Endothelial cell of umbilical vein (primary cell): Measurements from ENCODE around the gene COMMD10. TPM values are rescaled to one million over a fixed set of nuclear protein-coding genes. Genes with fewer than 3 reads are reported as not detected.

ENCODE experiments used
- BruUV-seq: library from RNA; stranded (reverse); fragments of 400-500 nt; replicated peaks from 2 replicates; lab custom pipeline; 2021; lab: Mats Ljungman, UMichigan
- CTCF ChIA-PET: fragments of 300-600, 350-600 bp; sonication (Branson Sonifier 250); formaldehyde crosslinking; loops from one replicate; lab custom pipeline; 2021; ENCODE audit warnings: antibody characterized with exemption, inconsistent platforms; lab: Charles Lee
- POLR2A ChIA-PET: fragments of 300-600, 350-600 bp; sonication (Branson Sonifier 250); formaldehyde crosslinking; loops from one replicate; lab custom pipeline; 2021; ENCODE audit warnings: antibody characterized with exemption, inconsistent platforms; lab: Charles Lee
- DNase-seq: peaks from one replicate; pipeline ENCODE4 v3.0.0-alpha.2; 2011; ENCODE audit warnings: low read depth, low spot score
- FAIRE-seq: peaks from 2 replicates; lab custom pipeline; 2011; peaks lifted over from hg19 to GRCh38; lab: Jason Lieb, UNC
- H2AFZ ChIP-seq: 2 replicates; pipeline ENCODE4 v1.6.0; 2012; ENCODE audit warnings: low read depth, low read length, control low read depth, inconsistent platforms
- H3K27ac ChIP-seq: 2 replicates; pipeline ENCODE4 v1.5.1; 2011; ENCODE audit warnings: low read depth, mild to moderate bottlenecking, control low read depth, low read length, moderate library complexity; ENCODE audit not compliant: insufficient read depth
- H3K27me3 ChIP-seq, 2 experiments: 2 replicates each; pipeline versions ENCODE4 v1.6.0 to v1.6.1; 2011; ENCODE audit warnings: low read length in 2 of 2, mixed read lengths in 1 of 2; ENCODE audit not compliant: control insufficient read depth in 2 of 2, insufficient read depth in 2 of 2
- H3K36me3 ChIP-seq, 2 experiments: 2 replicates in 1 of 2; 3 replicates in 1 of 2; pipeline ENCODE4 v1.5.1; 2011; ENCODE audit warnings: low read length in 2 of 2, mild to moderate bottlenecking in 1 of 2, moderate library complexity in 1 of 2; ENCODE audit not compliant: control insufficient read depth in 2 of 2, insufficient read depth in 2 of 2; ENCODE audit errors: extremely low read depth in 1 of 2
- H3K4me1 ChIP-seq: 3 replicates; pipeline ENCODE4 v1.5.1; 2011; ENCODE audit warnings: mild to moderate bottlenecking, low read length; ENCODE audit not compliant: control insufficient read depth, insufficient read depth; ENCODE audit errors: extremely low read depth
- H3K4me2 ChIP-seq: 2 replicates; pipeline ENCODE4 v1.6.1; 2011; ENCODE audit warnings: low read length, control low read depth, mixed read lengths; ENCODE audit not compliant: insufficient read depth
- H3K4me3 ChIP-seq, 3 experiments: fragments of 200-600 bp in 1 of 3; sonication (generic), shearing (Covaris generic) in 1 of 3; replicated peaks in 1 of 3; 2 replicates each; pipeline ENCODE4 v1.5.1; 2011 to 2016; ENCODE audit warnings: control low read depth in 3 of 3, low read length in 3 of 3, mild to moderate bottlenecking in 2 of 3, inconsistent platforms in 1 of 3, low read depth in 1 of 3, moderate library complexity in 1 of 3; ENCODE audit not compliant: insufficient read depth in 1 of 3
- H3K79me2 ChIP-seq: 2 replicates; pipeline ENCODE4 v1.6.0; 2012; ENCODE audit warnings: low read length, inconsistent platforms; ENCODE audit not compliant: control insufficient read depth, insufficient read depth
- H3K9ac ChIP-seq: replicated peaks from 2 replicates; pipeline ENCODE3; 2011; ENCODE audit warnings: low read length, control low read depth; ENCODE audit not compliant: insufficient read depth; ENCODE audit errors: extremely low read depth
- H3K9me1 ChIP-seq: replicated peaks from 3 replicates; pipeline ENCODE4 v1.6.0; 2011; ENCODE audit warnings: mild to moderate bottlenecking, low read length; ENCODE audit not compliant: control insufficient read depth, insufficient read depth; ENCODE audit errors: extremely low read depth
- H3K9me3 ChIP-seq: replicated peaks from 2 replicates; pipeline ENCODE4 v1.5.1; 2012; ENCODE audit warnings: low read length, inconsistent platforms; ENCODE audit not compliant: control insufficient read depth, insufficient read depth
- H4K20me1 ChIP-seq: replicated peaks from 2 replicates; pipeline ENCODE3; 2011; ENCODE audit warnings: mild to moderate bottlenecking, low read length; ENCODE audit not compliant: control insufficient read depth, insufficient read depth; ENCODE audit errors: extremely low read depth
- CTCF ChIP-seq, 2 donors: IDR thresholded peaks; 1 replicate in 1 of 2; 2 replicates in 1 of 2; pipeline ENCODE4 v1.5.1; 2011; ENCODE audit warnings: low read length in 2 of 2, mild to moderate bottlenecking in 2 of 2, moderate library complexity in 2 of 2, control low read depth in 1 of 2, inconsistent platforms in 1 of 2, low read depth in 1 of 2; ENCODE audit not compliant: insufficient read depth in 1 of 2; ENCODE audit errors: extremely low read depth in 1 of 2
- EZH2 ChIP-seq: IDR thresholded peaks from 2 replicates; pipeline ENCODE4 v1.6.1; 2012; ENCODE audit warnings: borderline replicate concordance, low read depth, mild to moderate bottlenecking, moderate library complexity, low read length, inconsistent platforms; ENCODE audit not compliant: severe bottlenecking
- FOS ChIP-seq: IDR thresholded peaks from 2 replicates; pipeline ENCODE4 v1.6.1; 2011; ENCODE audit warnings: mild to moderate bottlenecking, low read length, moderate library complexity, borderline replicate concordance; ENCODE audit not compliant: insufficient read depth
- GATA2 ChIP-seq: IDR thresholded peaks from 2 replicates; pipeline ENCODE4 v1.7.0; 2011; ENCODE audit warnings: low read depth, mild to moderate bottlenecking, moderate library complexity, mixed read lengths, low read length; ENCODE audit not compliant: insufficient read length, insufficient read depth
- JUN ChIP-seq: IDR thresholded peaks from 2 replicates; pipeline ENCODE4 v1.6.1; 2011; ENCODE audit warnings: borderline replicate concordance, low read depth; ENCODE audit not compliant: insufficient read length, insufficient read depth
- MAX ChIP-seq: IDR thresholded peaks from 2 replicates; pipeline ENCODE4 v1.6.1; 2011; ENCODE audit not compliant: insufficient read depth, insufficient read length
- MYC ChIP-seq: IDR thresholded peaks from one replicate; pipeline ENCODE4 v1.6.1; 2011; ENCODE audit warnings: mild to moderate bottlenecking, low read depth, low read length
- POLR2A ChIP-seq: IDR thresholded peaks from 2 replicates; pipeline ENCODE4 v1.6.1; 2012; ENCODE audit warnings: low read depth, mild to moderate bottlenecking, control low read depth, low read length
- dilution Hi-C: fragments of 300-500 bp; cut with MboI; formaldehyde crosslinking; loops from one replicate; pipeline ENCODE4 v1.15.0; 2019; ENCODE audit warnings: low sequenced_read_pairs; ENCODE audit not compliant: extremely low pct_ligation_motif_present
- intact Hi-C: fragments of 100-400 bp; cut with micrococcal nuclease; formaldehyde crosslinking; loops from one replicate; pipeline ENCODE4 v1.10.0; 2022
- polyA plus RNA-seq, 4 experiments: library from polyadenylated mRNA; depleted of rRNA in 3 of 4; stranded (reverse) in 3 of 4; unstranded in 1 of 4; fragments of >200 nt; gene quantifications; 2 replicates each; pipeline versions ENCODE4 v1.2.1 to v1.2.3, GENCODE V29; 2011 to 2012; ENCODE audit warnings: missing spikeins in 1 of 4
- total RNA-seq: library from RNA; stranded (reverse); gene quantifications from 2 replicates; pipeline ENCODE4 v1.2.3, GENCODE V29; 2021

The COMMD10 gene
- total and polyA plus RNA-seq, 2 donors (not counting 3 experiments of a cell fraction or from before 2014, with no cell fraction given): 12.5 to 27.0 TPM

- CTCF ChIA-PET: interaction anchor here (1.0 kb wide), 1 partner anchor 187 kb away, joined by 3 read pairs; no protein-coding TSS in a partner anchor
- Histone ChIP-seq H3K4me2 (no peak overlapping the region), H3K4me3 (no peak overlapping the region), H3K9me3 (no peaks in the 10 kb centered on the region), H3K4me1 (no peaks in the 10 kb centered on the region), H3K27ac (no peak overlapping the region), H3K9me1 (no peaks in the 10 kb centered on the region), H4K20me1 (no peaks in the 10 kb centered on the region), H3K36me3 (no peaks in the 10 kb centered on the region), H3K27me3 (peaks cover 0 to 1% of the 10 kb centered on the region in 2 experiments), H3K9ac (no peak overlapping the region), H2AFZ (no peak overlapping the region), H3K79me2 (no peaks in the 10 kb centered on the region)
- no peak for DNase-seq
- BruUV-seq: no TSS peak
- POLR2A ChIA-PET: no interaction called here
- TF ChIP-seq MYC (no peak), EZH2 (no peak), GATA2 (no peak), JUN (no peak), POLR2A (no peak), FOS (no peak), MAX (no peak), CTCF (IDR thresholded peaks at IDR 0.05; ENCODE audit: extremely low read depth in 1 of 2, insufficient read depth in 1 of 2, low read depth in 1 of 2, low read length in 2 of 2) (no peak)
- no peak for FAIRE-seq
- dilution Hi-C loops: no loop called here
- intact Hi-C loops: no loop called here
Observed at GRCh38 chr5:116075191-116075831, 9.5 kb upstream of the COMMD10 start.
